ENCODE results near the gene GTF3C2. TPM values are rescaled to one million over a fixed set of nuclear protein-coding genes. Genes with fewer than 3 reads are reported as not detected.

The GTF3C2 gene
- total and polyA plus RNA-seq, 2 of the 13 experiments (the other 11 are each of a cell fraction or from before 2014, with no cell fraction given) = 77.5 to 130 TPM

DNA sequence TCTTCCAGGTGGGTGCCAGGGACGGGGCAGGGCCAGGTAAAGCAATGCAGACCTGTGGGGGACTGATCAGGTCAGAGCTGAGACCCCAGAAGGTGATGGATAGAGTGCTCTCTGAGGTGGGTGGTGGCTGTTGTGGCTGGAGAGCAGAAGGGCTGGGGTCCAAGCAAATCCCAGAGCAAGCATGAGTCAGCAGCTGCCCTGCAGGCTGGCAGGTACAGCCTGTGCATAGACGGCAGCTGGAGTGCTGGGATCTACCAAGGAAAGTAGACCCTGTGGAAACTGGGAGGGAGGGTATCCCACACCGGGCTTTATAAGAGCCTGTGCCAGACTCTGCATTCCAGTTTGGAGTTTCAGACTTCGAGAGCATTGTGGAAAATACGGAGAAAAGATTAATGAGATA lies 73.7 kb downstream of the GTF3C2 start (continued):
- TF ChIP-seq NR2F1 (CRISPR knock-in tag; IDR thresholded peaks at IDR 0.05) = no peak

DNA sequence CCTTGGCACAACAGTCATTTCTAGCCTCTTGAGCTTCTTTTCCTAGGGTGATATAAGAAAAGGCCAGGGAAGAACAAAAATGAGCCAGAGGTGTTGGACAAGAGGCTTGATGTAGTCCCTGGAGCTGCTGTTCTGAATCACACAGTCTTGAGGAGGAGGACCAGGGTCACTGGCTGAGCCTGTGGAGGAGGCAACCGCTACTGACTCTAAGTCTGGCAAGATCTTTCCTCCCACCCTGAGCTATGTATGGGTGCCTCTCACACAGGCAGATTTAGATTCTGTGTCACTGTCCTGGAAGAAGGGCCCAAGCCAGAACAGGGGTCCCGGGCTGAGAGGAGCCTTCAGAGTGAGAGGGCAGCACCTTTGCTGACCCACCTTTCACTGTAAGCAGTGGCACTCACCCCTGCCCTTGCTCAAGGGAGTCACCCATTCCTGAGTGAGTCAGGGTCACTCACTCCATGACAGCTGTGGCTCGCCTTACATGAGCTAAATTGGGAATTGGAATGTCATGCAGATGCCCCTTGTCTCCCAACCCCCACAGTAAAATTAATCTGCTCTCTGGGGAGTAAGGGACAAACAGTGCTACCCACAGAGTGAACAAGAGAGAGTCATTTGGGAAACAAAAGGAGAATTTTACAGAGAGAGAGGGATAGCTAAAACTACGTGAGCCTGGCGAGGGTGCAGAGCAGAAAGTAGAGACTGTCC lies 74.6 kb downstream of the GTF3C2 start, which contains the start of gene TRIM54:
Gene TRIM54 (plus strand): TSS at position 575 of the 705 bp plus-strand sequence. CDS start 303 bp downstream, outside the sequence.
- Histone ChIP-seq H3K4me2 (ENCODE audit: low read depth, low read length) (peak within 1 kb of the TSS; percentile 49), H3K9ac (ENCODE audit: insufficient read depth, low read depth, low read length) (peak within 1 kb of the TSS; percentile 36; the same call in 1 of the 2 replicates)

More for the DNA sequence above, 74.6 kb downstream of the GTF3C2 start, which contains the start of gene TRIM54:
- 49% methylated on average over 5 of the region's 5 CpGs for WGBS (ENCODE audit: low lambda C conversion rate)
- TF ChIP-seq PITX1 (CRISPR knock-in tag; IDR thresholded peaks at IDR 0.05) (no peak), SOX6 (IDR thresholded peaks at IDR 0.05) (no peak), SOX6 (CRISPR knock-in tag; IDR thresholded peaks at IDR 0.05) (no peak), CHD4 (IDR thresholded peaks at IDR 0.05; ENCODE audit: borderline replicate concordance, low read length) (no peak), RBAK (CRISPR knock-in tag; IDR thresholded peaks at IDR 0.05) (no peak), MED1 (CRISPR knock-in tag; IDR thresholded peaks at IDR 0.05) (no peak), ZNF567 (CRISPR knock-in tag; IDR thresholded peaks at IDR 0.05; ENCODE audit: borderline replicate concordance) (no peak), CC2D1A (CRISPR knock-in tag; IDR thresholded peaks at IDR 0.05) (no peak), KMT2B (CRISPR knock-in tag; IDR thresholded peaks at IDR 0.05) (no peak), ZNF891 (CRISPR knock-in tag; IDR thresholded peaks at IDR 0.05) (no peak), KDM5A (IDR thresholded peaks at IDR 0.05; ENCODE audit: borderline replicate concordance, low read length) (no peak), ZSCAN29 (CRISPR knock-in tag; conservative IDR thresholded peaks at IDR 0.05) (no peak), ZZZ3 (CRISPR knock-in tag; IDR thresholded peaks at IDR 0.05; ENCODE audit: borderline replicate concordance) (no peak), MZF1 (CRISPR knock-in tag; IDR thresholded peaks at IDR 0.05; ENCODE audit: borderline replicate concordance) (no peak)
- TF ChIP-seq, protein P1, sequence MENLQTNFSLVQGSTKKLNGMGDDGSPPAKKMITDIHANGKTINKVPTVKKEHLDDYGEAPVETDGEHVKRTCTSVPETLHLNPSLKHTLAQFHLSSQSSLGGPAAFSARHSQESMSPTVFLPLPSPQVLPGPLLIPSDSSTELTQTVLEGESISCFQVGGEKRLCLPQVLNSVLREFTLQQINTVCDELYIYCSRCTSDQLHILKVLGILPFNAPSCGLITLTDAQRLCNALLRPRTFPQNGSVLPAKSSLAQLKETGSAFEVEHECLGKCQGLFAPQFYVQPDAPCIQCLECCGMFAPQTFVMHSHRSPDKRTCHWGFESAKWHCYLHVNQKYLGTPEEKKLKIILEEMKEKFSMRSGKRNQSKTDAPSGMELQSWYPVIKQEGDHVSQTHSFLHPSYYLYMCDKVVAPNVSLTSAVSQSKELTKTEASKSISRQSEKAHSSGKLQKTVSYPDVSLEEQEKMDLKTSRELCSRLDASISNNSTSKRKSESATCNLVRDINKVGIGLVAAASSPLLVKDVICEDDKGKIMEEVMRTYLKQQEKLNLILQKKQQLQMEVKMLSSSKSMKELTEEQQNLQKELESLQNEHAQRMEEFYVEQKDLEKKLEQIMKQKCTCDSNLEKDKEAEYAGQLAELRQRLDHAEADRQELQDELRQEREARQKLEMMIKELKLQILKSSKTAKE (CRISPR knock-in tag; IDR thresholded peaks at IDR 0.05; ENCODE audit: borderline replicate concordance) = no peak
- TF ChIP-seq, protein P2, sequence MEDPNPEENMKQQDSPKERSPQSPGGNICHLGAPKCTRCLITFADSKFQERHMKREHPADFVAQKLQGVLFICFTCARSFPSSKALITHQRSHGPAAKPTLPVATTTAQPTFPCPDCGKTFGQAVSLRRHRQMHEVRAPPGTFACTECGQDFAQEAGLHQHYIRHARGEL (CRISPR knock-in tag; IDR thresholded peaks at IDR 0.05) = no peak
- in situ Hi-C loops (cut with HindIII; ENCODE audit: extremely low pct_ligation_motif_present, low pct_unique_long_range_greater_than_20kb) = loop anchor here (5.0 to 10.0 kb wide), 2 partner anchors 185 to 317 kb away; no protein-coding TSS in a partner anchor
- Histone ChIP-seq H3K9me3 (ENCODE audit: low read length) (no peaks in the 10 kb centered on the region), H3K27ac (ENCODE audit: extremely low read length, insufficient read depth, low read length) (no peak within 1 kb of the TSS), H3K79me2 (ENCODE audit: insufficient read depth, low read length) (no peaks in the 10 kb centered on the region), H3K4me1 (ENCODE audit: insufficient read depth, low read length) (peaks cover 41% of the 10 kb centered on the region), H3K36me3 (replicated peaks in 1 of 2; ENCODE audit: control insufficient read depth in 1 of 2, insufficient read depth in 2 of 2, low read length in 2 of 2) (no peaks in the 10 kb centered on the region), H3K27me3 (ENCODE audit: control insufficient read depth in 1 of 2, insufficient read depth in 2 of 2, low read length in 2 of 2) (peaks cover 0 to 18% of the 10 kb centered on the region in 2 experiments; a peak in 4 of 5 replicates), H2AFZ (ENCODE audit: low read length) (peak within 1 kb of the TSS; percentile 22), H3K4me3 (replicated peaks in 1 of 3; ENCODE audit: insufficient read depth in 1 of 3, low read depth in 2 of 3, low read length in 3 of 3) (peak within 1 kb of the TSS in 1 of 3 experiments; percentile 26; a peak in 2 of 6 replicates), H4K20me1 (ENCODE audit: insufficient read depth, low read length) (no peaks in the 10 kb centered on the region)
- BruUV-seq (replicated peaks) = no TSS peak
- FAIRE-seq = no peak
- CTCF ChIA-PET (ENCODE audit: low intra/inter-chr PET ratio, low total read pairs) = no interaction called here
- POLR2A ChIA-PET = interaction anchor here (1.3 to 1.6 kb wide), 4 partner anchors 15 to 188 kb away, joined by 3 to 4 read pairs (median 3); partner anchors contain the start of gene MPV17
- intact Hi-C loops (cut with micrococcal nuclease; ENCODE audit: unreplicated experiment) = loop anchor here (2.0 kb wide), 1 partner anchor 17 kb away; no protein-coding TSS in a partner anchor
- no peak for DNase-seq (ENCODE audit: low spot score)
- ATAC-seq = peak; percentile 60
